Renal cortex interstitium (tissue), 11 donors: ENCODE data around the gene DOK1. TPM values are rescaled to one million over a fixed set of nuclear protein-coding genes. Genes with fewer than 3 reads are reported as not detected.
"Not testable (repeated sequence)": the region's sequence is repeated elsewhere in the genome, so short reads cannot be mapped to it uniquely, and the experiment has no call there.

Source experiments
- DNase-seq, 11 donors: peaks; one replicate each; pipeline ENCODE4 v3.0.0-alpha.2; 2013; ENCODE audit warnings: low read depth in 9 of 11, low spot score in 4 of 11; ENCODE audit errors: extremely low read depth in 1 of 11
- polyA plus RNA-seq, 3 donors: library from polyadenylated mRNA; unstranded; fragments of 120-200 nt; gene quantifications; one replicate each; pipeline ENCODE4 v1.2.1, GENCODE V29; 2013; ENCODE audit not compliant: insufficient read length in 3 of 3

DOK1 gene
- polyA plus RNA-seq, 3 donors = 7.5 to 9.4 (median 9.3) TPM

DNA sequence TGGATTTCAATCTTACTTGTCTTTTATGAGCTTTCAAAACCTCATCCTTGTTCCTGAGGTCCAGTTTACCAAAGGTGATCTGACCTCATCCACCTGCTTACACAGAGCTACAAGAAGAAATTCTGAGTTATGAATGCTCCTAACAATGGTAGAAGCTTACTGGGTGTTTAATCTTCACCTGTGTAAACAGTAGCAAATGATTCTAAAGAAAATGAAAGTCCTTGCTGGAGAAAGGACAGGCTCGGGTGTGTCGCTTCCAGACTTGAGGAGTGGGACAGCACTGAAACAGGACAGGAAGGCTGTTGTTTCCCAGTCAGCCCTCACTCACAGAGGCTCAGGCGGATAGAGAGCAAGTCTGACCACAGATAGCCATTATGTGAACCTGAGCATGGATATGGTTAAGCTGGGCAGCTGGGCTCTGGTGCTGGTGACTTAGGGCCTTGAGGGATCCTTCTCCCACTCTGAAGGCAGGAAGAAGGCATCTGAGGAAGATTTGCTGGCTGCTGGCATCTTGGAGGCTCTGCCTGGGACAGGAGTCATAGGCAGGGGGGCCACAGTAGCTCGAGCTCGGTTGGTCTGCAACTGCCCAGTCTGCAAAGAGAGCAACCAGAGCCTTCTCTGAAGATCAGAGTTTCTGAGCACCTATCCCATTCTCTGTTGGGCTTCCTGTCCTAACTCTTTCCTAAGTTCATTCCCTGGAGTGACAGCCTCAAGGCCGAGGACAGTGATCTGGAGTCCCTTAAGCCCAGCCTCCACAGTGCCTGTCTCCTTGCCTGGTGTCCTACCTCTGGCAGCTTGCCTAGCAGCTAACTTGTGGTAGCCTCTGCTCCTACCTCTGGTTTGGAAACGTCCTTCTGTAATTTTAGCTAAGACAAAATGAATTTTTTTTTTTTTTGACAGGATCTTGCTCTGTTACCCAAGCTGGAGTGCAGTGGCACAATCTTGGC lies 4.0 kb downstream of the DOK1 start:
- DNase-seq = no peak

DNA sequence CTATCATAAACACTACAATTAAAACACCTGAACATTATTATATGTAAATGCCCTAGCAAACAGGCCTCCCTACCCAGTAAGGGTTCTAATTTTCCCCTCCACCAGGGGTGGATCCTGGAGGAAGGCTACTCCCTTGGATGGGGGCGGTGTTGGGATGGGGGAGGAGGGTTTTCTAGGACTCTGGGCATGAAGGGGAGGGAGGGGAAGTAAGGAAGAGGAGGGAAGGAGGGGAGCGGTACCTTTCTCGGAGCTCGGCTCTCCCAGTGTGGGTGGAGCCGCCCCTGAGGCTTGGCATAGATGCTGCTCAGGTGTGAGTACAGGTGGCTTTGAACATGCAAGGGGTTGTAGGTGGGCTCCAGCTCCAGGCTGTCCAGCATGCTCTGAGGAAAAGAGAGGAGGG lies 5.4 kb downstream of the DOK1 start:
- no peak for DNase-seq

DNA sequence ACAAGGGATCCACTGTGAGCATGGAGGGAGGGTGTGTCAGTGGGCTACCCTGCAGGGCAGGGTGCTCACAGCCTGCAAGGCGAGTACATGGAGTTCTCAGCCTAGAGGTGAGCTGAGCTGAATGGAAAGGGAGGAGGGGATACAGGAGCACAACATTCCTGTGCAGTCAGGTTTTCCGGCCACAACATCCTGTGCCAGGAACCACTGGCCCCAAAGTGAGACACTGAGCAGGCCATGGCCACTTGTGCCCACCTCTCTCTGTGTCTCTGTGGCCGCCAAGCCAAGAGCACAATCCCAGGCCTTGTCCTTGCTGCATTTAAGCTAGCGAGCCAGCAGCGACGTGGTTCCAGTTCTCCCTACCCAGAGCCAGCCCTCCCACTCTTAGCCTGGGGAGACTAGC lies 6.1 kb downstream of the DOK1 start:
- DNase-seq = no peak

DNA sequence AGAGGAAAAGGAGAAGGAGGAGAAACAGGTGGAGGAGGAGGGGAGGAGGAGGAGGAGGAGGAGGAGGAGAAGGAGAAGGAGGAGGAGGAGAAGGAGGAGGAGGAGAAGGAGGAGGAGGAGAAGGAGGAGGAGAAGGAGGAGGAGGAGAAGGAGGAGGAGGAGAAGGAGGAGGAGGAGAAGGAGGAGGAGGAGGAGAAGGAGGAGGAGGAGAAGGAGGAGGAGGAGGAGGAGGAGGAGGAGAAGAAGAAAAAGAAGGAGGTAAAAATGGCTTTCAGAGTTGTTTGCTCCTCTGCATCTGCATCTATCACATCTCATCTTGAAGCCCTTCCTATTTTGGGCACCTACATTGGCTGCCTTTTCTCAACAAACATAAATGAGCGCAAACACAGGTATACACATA lies 6.5 kb downstream of the DOK1 start:
- DNase-seq = not testable (repeated sequence)

GRCh38 chr2:74562126-74562775 lies 7.7 kb downstream of the DOK1 start:
- no peak for DNase-seq

DNA sequence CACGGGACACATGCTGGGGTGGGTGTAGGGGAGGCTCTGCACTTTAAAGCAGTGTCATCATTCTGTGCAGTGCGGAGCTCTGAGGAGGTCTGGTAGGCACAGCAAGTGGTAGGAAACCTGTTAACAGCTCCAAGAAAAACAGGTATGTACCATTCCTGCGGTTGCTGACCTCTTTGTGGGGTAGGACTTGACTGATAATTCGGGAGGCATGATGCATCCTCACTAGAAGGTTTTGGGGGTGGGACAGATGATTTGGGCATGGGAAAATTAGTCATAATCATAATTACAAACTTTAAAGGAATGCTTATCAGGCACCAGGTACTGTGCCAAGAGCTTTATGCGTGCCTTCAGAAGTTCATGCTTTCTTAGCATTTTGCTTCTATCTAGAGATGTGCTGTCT lies 9.7 kb downstream of the DOK1 start:
- no peak for DNase-seq

- DNase-seq = no peak
Observed at GRCh38 chr2:74566076-74566753, 11.7 kb downstream of the DOK1 start.

- DNase-seq = no peak
Observed at GRCh38 chr2:74566754-74567085, 12.2 kb downstream of the DOK1 start.

GRCh38 chr2:74567881-74568280 lies 13.4 kb downstream of the DOK1 start:
- DNase-seq = no peak

- no peak for DNase-seq
Observed at GRCh38 chr2:74569686-74570085, 15.2 kb downstream of the DOK1 start.

- no peak for DNase-seq
Observed at GRCh38 chr2:74571058-74571457, 16.5 kb downstream of the DOK1 start.

DNA sequence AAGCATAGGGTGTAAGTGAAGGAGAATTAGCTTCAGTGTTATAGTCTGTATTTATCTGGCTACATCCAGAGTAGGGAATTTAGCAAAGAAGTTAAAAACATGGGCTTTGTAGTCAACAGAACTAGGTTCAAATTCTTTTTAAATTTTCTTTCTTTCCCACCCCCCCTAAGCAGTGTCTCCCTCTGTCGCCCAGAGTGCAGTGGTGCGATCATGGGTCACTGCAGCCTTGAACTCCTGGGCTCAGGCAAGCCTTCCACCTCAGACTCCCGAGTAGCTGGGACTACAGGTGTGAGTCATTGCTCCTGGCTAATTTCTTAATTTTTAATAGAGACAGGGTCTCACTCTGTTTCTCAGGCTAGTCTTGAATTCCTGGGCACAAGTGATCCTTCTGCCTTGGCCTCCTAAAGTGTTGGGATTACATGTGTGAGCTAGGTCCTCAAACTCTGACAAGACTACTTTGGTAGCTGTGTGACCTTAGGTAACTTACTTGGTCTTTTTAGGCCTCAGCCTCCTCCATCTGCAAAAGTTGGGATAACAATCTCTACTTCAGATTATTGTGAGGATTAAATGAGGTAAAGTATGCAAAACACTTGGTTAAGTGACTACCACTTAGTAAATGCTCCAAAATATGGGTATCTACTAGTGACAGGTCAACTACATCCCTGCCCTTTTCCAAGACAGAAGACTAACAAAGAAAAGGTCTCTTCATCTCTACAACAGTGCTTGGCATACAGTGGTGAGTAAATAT lies 17.8 kb downstream of the DOK1 start:
- no peak for DNase-seq

- DNase-seq = no peak
Observed at GRCh38 chr2:74573747-74574562, 19.4 kb downstream of the DOK1 start.

- no peak for DNase-seq
Observed at GRCh38 chr2:74575320-74575719, 20.8 kb downstream of the DOK1 start.

DNA sequence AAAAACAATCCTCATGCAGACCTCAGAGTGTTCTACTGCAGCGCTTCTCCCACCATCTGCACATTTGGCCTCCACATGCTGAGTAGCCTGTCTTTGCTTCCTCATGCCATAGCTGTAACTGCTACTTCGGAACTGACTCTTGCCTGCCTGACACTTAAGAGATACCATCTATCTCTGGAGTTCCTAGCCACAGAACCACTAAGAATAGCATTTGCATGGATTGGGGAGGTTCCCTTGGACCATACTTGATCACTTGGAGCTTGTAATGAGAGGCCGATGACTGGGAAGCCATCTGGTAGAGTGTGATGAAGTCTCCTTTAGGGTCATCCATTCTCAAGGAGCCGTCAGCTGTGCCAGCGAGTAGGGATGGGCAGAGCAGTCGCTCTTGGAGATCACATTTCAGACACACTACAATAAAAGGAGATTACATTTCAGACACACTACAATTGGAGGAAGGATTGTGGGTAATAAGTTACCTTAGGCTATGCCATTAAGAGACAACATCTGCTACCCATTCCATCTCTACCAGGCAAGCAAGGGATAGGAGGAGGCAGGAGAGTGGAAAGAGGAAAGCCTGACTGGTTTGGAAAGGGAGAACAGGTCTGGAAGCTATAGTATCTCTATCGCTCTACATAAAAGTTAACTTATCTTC lies 21.8 kb downstream of the DOK1 start:
- DNase-seq = no peak

DNA sequence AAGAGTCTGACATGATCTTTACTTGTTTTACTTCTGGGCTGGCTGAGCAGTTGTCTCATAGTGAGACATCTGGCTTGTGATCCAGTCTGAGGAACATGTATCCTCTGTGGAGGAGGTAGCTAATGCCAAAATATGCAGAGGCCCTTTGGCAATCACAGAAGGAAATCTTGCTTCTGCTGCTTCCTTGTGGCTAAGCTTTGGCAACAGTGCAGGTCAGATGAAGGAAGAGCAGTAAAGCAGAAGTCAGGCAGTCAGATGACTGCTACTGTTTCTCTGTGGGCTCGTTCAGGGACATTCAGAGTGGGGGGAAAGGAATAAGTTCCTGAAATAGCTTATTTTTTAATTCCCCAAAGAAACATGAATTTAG lies 22.3 kb downstream of the DOK1 start:
- no peak for DNase-seq

DNA sequence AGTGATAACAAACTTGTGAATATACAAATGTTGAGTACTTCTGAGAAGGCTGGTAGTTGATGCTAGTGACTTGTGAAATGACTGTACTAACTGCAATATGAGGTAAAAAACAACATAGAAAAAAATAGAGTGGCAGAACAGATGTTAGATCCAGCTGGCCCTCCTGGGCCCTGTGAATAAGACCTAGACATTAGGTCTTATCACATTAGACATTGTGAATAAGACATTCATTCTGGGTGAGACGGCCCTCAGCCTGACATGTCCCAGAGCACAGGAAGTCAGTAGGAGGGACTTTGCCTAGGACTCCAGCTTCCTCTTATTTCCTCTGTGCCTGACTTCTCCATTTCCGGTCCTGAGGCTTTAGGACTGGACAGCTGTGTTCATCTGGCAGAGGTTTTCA lies 22.9 kb downstream of the DOK1 start:
- no peak for DNase-seq

DNA sequence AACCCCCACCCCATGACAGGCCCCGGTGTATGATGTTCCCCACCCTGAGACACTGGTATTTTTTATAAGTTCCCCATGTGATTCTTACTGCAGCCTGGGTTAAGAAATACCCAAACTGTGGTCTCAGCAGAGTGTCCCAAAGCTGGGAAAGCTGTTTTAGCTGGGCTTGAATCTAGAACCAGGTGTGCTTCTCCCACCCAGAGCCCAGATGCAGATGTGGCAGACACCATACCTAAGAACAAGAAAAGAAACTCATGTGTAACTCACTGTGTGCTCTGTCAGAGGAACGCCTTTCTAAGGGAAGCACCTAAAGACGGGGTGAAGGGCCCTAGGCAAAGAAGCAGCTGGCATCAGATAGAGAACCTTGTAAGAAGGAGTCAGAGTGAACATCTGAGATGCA lies 23.9 kb downstream of the DOK1 start:
- DNase-seq = no peak
